Activated naive CD4-positive, alpha-beta T cell treated with anti-CD3 and anti-CD28 coated beads for 36 hours (primary cell): ENCODE results near the gene PHETA1. TPM values are rescaled to one million over a fixed set of nuclear protein-coding genes. Genes with fewer than 3 reads are reported as not detected.

Experiments used
- CTCF ChIA-PET: fragments of 350-600 bp; sonication (Branson Sonifier 250); formaldehyde crosslinking; loops from one replicate; lab custom pipeline; 2021; ENCODE audit warnings: antibody characterized with exemption; lab: Charles Lee
- DNase-seq: peaks from one replicate; pipeline ENCODE4 v3.0.0-alpha.2; 2020
- H3K27ac Mint-ChIP-seq: one replicate; pipeline ENCODE4 v1.8.0; 2021; ENCODE audit warnings: mild to moderate bottlenecking, mixed read lengths
- H3K27me3 Mint-ChIP-seq: one replicate; pipeline ENCODE4 v1.8.0; 2021; ENCODE audit warnings: low read depth, mixed read lengths
- H3K36me3 Mint-ChIP-seq: one replicate; pipeline ENCODE4 v1.8.0; 2021; ENCODE audit warnings: low read depth, mixed read lengths
- H3K4me1 Mint-ChIP-seq: one replicate; pipeline ENCODE4 v1.8.0; 2021; ENCODE audit warnings: low read depth, mixed read lengths
- H3K4me3 Mint-ChIP-seq: one replicate; pipeline ENCODE4 v1.8.0; 2021; ENCODE audit warnings: mild to moderate bottlenecking, moderate library complexity, mixed read lengths
- H3K9me3 Mint-ChIP-seq: one replicate; pipeline ENCODE4 v1.8.0; 2021; ENCODE audit warnings: mixed read lengths
- intact Hi-C: fragments of 100-400 bp; cut with micrococcal nuclease; formaldehyde crosslinking; loops from one replicate; pipeline ENCODE4 v1.15.1; 2023
- total RNA-seq, 2 experiments: library from RNA; stranded (reverse); gene quantifications; one replicate each; pipeline ENCODE4 v1.2.3, GENCODE V29; 2021

Gene PHETA1
- total RNA-seq = 1 to 10 TPM in 1 of 2 experiments, under 1 TPM in 1; 0.35 to 1.0 TPM

GRCh38 chr12:111368788-111369495 is at the start of gene PHETA1:
PHETA1 (minus strand) TSS chr12:111369095; CDS start chr12:111363427, 5,668 bp downstream.
- Mint-ChIP-seq H3K27me3 (no peaks in the 10 kb centered on the region), H3K4me3 (peak within 1 kb of the TSS; percentile 73), H3K27ac (no peak within 1 kb of the TSS), H3K4me1 (peaks cover 14% of the 10 kb centered on the region), H3K36me3 (no peaks in the 10 kb centered on the region), H3K9me3 (no peaks in the 10 kb centered on the region)
- CTCF ChIA-PET = interaction anchor here (0.8 to 1.7 kb wide), 6 partner anchors 15 to 395 kb away, joined by 3 to 10 read pairs (median 4); no protein-coding TSS in a partner anchor
- peak; percentile 81 for DNase-seq
- intact Hi-C loops = no loop called here

GRCh38 chr12:111418594-111418880 is 49.6 kb upstream of the PHETA1 start:
- Mint-ChIP-seq H3K27me3 (no peaks in the 10 kb centered on the region), H3K36me3 (peaks cover 13% of the 10 kb centered on the region), H3K4me1 (peaks cover 37% of the 10 kb centered on the region), H3K4me3 (no peak overlapping the region), H3K9me3 (no peaks in the 10 kb centered on the region), H3K27ac (no peak overlapping the region)
- DNase-seq = no peak
- CTCF ChIA-PET = no interaction called here
- intact Hi-C loops = no loop called here

- Mint-ChIP-seq H3K36me3 (peaks cover 16% of the 10 kb centered on the region), H3K27me3 (no peaks in the 10 kb centered on the region), H3K9me3 (no peaks in the 10 kb centered on the region), H3K4me1 (peaks cover 42% of the 10 kb centered on the region), H3K4me3 (no peak overlapping the region), H3K27ac (no peak overlapping the region)
- CTCF ChIA-PET = no interaction called here
- no peak for DNase-seq
- intact Hi-C loops = no loop called here
Measured at GRCh38 chr12:111417784-111418593, 49.1 kb upstream of the PHETA1 start.

GRCh38 chr12:111417290-111417689 is 48.4 kb upstream of the PHETA1 start:
- intact Hi-C loops = no loop called here

GRCh38 chr12:111414711-111415252 is 45.9 kb upstream of the PHETA1 start:
- Mint-ChIP-seq H3K9me3 (no peaks in the 10 kb centered on the region), H3K27ac (peak overlapping the region; percentile 48), H3K4me3 (no peak overlapping the region), H3K36me3 (peaks cover 6% of the 10 kb centered on the region), H3K27me3 (no peaks in the 10 kb centered on the region), H3K4me1 (peaks cover 62% of the 10 kb centered on the region)
- CTCF ChIA-PET = interaction anchor here (25.8 kb wide), 1 partner anchor 36 kb away, joined by 763 read pairs; no protein-coding TSS in a partner anchor
- intact Hi-C loops = no loop called here
- DNase-seq = no peak

More at GRCh38 chr12:111417290-111417689, 48.4 kb upstream of the PHETA1 start:
- DNase-seq = no peak
- Mint-ChIP-seq H3K9me3 (no peaks in the 10 kb centered on the region), H3K27me3 (no peaks in the 10 kb centered on the region), H3K4me3 (no peak overlapping the region), H3K4me1 (peaks cover 45% of the 10 kb centered on the region), H3K27ac (no peak overlapping the region), H3K36me3 (peaks cover 14% of the 10 kb centered on the region)
- CTCF ChIA-PET = interaction anchor here (25.8 kb wide), 1 partner anchor 34 kb away, joined by 763 read pairs; no protein-coding TSS in a partner anchor

GRCh38 chr12:111413442-111414086 is 44.7 kb upstream of the PHETA1 start:
- Mint-ChIP-seq H3K36me3 (peaks cover 6% of the 10 kb centered on the region), H3K27me3 (no peaks in the 10 kb centered on the region), H3K9me3 (no peaks in the 10 kb centered on the region), H3K27ac (peak overlapping the region; percentile 36), H3K4me3 (no peak overlapping the region), H3K4me1 (peaks cover 72% of the 10 kb centered on the region)
- DNase-seq = no peak
- intact Hi-C loops = no loop called here
- CTCF ChIA-PET = interaction anchor here (0.5 to 25.8 kb wide), 7 partner anchors 8 to 401 kb away, joined by 3 to 763 read pairs (median 5); no protein-coding TSS in a partner anchor

- Mint-ChIP-seq H3K4me3 (no peak overlapping the region), H3K27me3 (no peaks in the 10 kb centered on the region), H3K27ac (peak overlapping the region; percentile 36), H3K4me1 (peaks cover 79% of the 10 kb centered on the region), H3K36me3 (peaks cover 6% of the 10 kb centered on the region), H3K9me3 (no peaks in the 10 kb centered on the region)
- CTCF ChIA-PET = interaction anchor here (0.5 to 25.8 kb wide), 11 partner anchors 9 to 402 kb away, joined by 3 to 763 read pairs (median 4); no protein-coding TSS in a partner anchor
- intact Hi-C loops = no loop called here
- DNase-seq = no peak
Measured at GRCh38 chr12:111412830-111413441, 44.0 kb upstream of the PHETA1 start.

- H3K36me3 Mint-ChIP-seq = peaks cover 8% of the 10 kb centered on the region
- no peaks in the 10 kb centered on the region for H3K27me3 Mint-ChIP-seq
- H3K4me1 Mint-ChIP-seq = peaks cover 83% of the 10 kb centered on the region
- no peak overlapping the region for H3K4me3 Mint-ChIP-seq
- CTCF ChIA-PET = interaction anchor here (0.5 to 25.8 kb wide), 11 partner anchors 8 to 209 kb away, joined by 3 to 763 read pairs (median 4); no protein-coding TSS in a partner anchor
- DNase-seq = no peak
- H3K27ac Mint-ChIP-seq = peak overlapping the region; percentile 67
- H3K9me3 Mint-ChIP-seq = no peaks in the 10 kb centered on the region
- intact Hi-C loops = no loop called here
Measured at GRCh38 chr12:111412007-111412829, 43.3 kb upstream of the PHETA1 start.

- Mint-ChIP-seq H3K36me3 (peaks cover 10% of the 10 kb centered on the region), H3K4me3 (no peak overlapping the region)
- peak; percentile 38 for DNase-seq
Measured at GRCh38 chr12:111411185-111411764, 42.4 kb upstream of the PHETA1 start.

GRCh38 chr12:111410431-111411184 is 41.7 kb upstream of the PHETA1 start:
- Mint-ChIP-seq H3K27ac (peak overlapping the region; percentile 75), H3K4me3 (no peak overlapping the region), H3K4me1 (peaks cover 77% of the 10 kb centered on the region), H3K9me3 (no peaks in the 10 kb centered on the region), H3K27me3 (no peaks in the 10 kb centered on the region), H3K36me3 (peaks cover 10% of the 10 kb centered on the region)
- CTCF ChIA-PET = interaction anchor here (0.6 to 25.8 kb wide), 5 partner anchors 10 to 40 kb away, joined by 5 to 763 read pairs (median 10); no protein-coding TSS in a partner anchor
- intact Hi-C loops = no loop called here
- DNase-seq = no peak

More at GRCh38 chr12:111411185-111411764, 42.4 kb upstream of the PHETA1 start:
- Mint-ChIP-seq H3K4me1 (peaks cover 78% of the 10 kb centered on the region), H3K27ac (peak overlapping the region; percentile 75), H3K9me3 (no peaks in the 10 kb centered on the region), H3K27me3 (no peaks in the 10 kb centered on the region)
- CTCF ChIA-PET = interaction anchor here (0.7 to 25.8 kb wide), 8 partner anchors 7 to 40 kb away, joined by 3 to 763 read pairs (median 8); no protein-coding TSS in a partner anchor
- intact Hi-C loops = no loop called here
